Activated T-cell treated with anti-CD3 and anti-CD28 coated beads for 24 hours (primary cell): ENCODE results near the gene FNBP1.

ENCODE experiments used
- DNase-seq: peaks from one replicate; pipeline ENCODE4 v3.0.0-alpha.2; 2020; ENCODE audit warnings: low read depth

FNBP1 gene

DNA sequence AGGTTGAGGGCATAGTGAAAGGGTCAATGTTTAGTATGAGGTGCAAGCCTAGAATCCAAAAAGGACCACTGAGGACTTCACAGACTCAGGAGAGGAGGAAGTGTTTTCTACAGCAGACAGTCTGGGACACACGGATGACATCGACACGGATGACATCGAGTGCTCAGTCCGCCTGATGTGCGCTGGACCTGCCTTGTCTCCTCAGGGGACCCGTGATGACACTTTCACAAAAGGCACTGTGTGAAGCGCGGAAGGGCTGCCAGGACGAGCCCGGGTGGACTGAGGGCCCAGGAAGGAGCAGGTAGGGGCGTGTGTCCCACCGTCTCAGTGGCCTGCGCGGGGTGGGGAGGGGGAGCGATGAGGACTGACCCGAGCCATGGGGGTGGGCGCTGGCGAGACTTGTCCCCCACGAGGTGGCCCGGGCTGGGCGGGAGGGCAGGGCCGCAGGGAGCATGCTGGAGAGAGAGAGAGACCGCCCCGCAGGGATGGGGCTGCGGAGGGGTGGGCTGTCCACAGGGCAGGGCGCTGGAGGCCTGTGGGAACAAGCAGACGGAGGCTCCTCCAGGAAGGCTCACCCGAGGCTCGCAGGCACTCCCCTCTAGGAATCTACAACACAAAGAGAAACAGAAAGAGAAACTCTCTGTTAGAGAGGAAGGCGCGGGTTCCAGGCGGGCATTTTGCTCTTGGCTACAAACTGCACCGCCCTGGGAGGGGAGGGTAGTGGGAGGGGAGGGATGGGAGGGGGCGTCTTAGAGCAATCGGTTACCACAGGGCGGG is 152.9 kb downstream of the FNBP1 start:
- peak; percentile 71 for DNase-seq

DNA sequence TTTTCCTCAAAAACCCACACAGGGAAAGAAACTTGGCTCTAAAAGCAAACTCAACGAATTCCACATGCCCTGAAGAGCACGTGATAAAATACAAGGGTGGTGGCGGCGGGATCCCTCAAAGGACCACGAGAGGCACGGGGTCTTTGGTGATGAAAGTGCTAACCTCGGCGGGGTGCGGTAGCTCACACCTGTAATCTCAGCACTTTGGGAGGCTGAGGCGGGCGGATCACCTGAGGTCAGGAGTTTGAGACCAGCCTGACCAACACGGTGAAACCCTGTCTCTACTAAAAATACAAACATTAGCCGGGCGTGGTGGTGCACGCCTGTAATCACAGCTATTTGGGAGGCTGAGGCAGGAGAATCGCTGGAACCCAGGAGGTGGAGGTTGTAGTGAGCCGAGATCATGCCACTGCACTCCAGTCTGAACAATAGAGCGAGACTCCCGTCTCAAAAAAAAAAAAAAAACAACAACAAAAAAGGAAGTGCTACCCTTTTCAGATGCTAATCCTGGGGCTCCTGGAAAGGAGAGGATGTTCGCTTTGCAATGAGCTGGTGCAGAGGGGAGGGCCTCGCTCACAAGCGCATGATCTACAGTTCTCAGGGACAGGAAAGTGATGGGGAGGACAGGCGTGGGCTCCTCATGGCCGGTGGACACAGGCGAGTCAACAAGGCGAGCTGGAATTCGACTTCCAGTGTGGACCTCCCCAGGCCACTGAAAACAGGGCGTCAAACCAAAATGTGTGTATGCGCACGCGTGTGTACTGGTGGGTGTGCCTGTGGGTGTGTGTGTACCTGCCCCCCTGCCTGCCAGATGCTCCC is 153.7 kb downstream of the FNBP1 start:
- DNase-seq = no peak

GRCh38 chr9:129888293-129889121 is 154.5 kb downstream of the FNBP1 start:
- DNase-seq = peak; percentile 85

DNA sequence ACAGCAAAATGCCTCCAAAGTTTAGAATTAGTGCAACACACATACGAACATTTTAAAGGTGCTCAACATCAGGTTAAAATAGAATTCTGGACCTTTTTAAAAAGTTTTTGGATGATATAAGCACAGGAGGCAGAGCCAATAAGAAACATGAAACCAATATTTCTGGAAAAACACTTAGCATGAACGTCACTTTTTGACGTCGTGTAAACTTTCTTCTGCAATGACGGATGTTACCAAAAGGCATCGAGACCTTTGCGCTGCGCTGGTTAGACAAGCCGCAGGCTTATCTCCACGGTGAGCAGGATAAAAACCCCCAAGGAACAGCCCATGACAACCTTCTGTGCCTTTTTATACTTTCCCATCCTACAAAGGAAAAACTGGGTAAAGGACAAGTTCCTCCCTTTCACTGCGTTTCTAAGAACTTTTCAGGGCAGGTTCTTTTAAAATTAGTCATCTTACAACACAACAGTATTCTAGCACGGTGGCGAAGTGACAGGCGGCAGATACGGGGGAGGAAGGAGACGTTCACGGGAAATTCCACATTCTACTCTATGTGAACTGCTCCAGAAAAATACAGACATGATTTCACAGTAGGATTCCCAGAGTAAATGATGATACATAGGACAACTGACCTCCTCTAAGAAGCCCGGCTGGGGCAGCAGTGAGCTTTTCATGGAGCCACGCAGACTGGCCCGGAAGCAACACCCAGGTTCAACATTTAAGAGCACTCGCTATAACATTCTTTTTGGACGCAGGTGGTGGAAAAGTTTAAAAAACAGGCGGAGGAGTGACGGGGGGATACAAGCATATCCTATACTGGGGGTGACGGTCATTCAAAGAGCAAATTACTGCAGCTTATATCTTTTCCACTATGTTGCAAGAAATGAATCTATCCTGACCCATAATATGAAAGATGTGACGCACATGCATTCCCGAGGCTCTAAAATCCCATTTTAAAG is 155.4 kb downstream of the FNBP1 start:
- DNase-seq = peak; percentile 62

- DNase-seq = no peak
Observed at GRCh38 chr9:129886226-129887174, 156.5 kb downstream of the FNBP1 start.

GRCh38 chr9:129885670-129886106 is 157.3 kb downstream of the FNBP1 start:
- peak; percentile 91 for DNase-seq

GRCh38 chr9:129885018-129885669 is 157.8 kb downstream of the FNBP1 start:
- DNase-seq = no peak

GRCh38 chr9:129884220-129885017 is 158.6 kb downstream of the FNBP1 start:
- DNase-seq = peak; percentile 92

DNA sequence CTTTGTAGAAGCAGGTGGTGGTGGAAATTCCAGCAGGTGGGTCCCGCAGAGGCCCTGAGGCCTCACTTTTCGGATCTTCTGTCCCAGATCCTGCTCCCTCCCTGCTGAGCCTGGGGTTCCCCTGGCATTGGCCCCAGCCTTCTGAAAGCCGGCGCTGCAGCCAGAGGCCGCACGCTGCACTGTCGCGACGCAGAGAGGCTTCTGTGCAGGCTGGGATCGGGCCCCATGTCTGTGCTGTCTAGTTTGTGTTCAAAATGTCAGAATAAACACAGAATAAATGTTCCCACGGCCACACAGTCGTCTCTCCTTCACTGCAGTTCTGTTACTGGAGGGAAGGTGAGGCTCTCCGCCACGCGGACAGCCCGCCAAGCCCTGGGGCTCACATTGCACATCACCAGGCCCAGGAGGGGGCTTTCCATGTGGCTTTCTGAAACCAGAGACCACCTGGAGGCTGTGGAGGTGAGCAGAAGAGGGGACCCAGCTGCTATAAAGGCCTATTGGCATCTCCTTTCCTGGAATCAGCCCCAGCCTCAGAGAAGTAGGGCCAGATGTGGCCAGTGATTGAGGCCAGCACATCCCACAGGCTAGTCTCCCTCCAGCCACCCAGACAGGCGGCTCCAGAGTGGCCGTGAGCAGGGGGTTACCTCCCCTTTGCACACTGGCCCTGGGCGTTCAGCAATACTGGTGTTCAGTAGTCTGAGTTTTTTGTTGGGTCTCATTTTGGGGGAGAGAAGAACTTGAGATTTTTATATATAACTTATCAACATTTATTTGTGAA is 161.3 kb downstream of the FNBP1 start:
- no peak for DNase-seq

DNA sequence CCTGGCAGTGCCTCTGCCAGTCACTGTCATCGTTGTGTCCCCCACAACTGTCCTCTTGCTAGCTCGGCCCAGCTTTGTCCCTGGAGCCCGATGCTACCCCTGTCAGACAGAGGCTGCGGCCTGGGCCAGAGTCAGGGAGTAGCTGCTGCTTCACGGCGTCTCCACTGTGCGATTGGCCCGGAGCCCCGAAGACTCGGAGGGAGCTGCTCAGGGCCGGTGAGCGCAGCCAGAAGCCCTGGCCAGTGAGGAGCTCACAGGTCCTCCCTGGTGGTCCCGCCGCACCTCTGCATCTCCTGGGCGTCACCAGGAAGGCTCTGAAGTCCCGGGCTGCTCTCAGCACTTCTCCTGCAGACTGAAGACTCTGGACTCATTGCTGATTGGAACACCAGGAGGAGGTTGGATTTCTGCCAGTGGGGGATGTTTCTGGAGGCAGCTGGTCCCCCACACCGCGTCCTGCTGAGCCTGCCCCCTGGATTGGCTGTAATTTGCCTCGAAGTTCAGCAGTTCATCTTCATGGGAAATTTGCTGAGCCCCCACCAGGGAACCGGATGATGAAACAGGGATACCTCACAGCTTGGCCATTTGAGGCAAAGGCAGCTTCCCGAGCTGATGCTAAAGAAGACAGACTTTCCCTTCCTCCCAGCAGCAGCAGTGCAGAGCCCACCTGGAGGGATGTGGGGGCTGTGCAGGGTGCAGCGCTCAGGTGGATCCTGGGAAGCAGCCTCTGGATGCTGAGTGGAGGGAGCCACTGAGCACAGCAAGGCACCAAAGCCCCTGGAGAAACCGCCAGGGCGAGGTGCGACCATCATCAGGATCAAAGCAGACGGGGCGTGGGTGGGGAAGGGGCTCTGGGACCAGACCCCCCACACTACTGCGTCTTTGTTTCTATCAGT is 162.1 kb downstream of the FNBP1 start:
- no peak for DNase-seq

GRCh38 chr9:129879991-129880653 is 162.9 kb downstream of the FNBP1 start:
- DNase-seq = no peak

GRCh38 chr9:129879103-129879699 is 163.8 kb downstream of the FNBP1 start:
- no peak for DNase-seq

DNA sequence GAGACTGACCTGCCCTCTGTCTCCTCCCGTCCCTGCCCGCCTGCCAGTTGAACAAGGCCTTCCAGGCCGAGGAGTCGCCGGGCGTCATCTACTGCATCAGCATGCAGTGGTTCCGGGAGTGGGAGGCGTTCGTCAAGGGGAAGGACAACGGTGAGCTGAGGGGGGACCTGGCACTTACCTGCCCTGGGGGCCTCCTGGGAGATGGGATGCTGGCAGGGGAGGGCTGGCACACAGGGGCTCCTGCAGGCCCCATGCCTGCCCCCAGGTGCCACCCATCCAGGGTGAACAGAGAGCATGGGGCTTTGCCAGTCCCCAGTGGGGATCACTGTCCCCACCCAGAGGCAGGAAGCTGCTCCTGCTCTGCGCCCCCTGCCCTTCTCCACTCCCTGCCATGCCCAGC is 164.7 kb downstream of the FNBP1 start:
- DNase-seq = no peak

- no peak for DNase-seq
Observed at GRCh38 chr9:129876815-129877214, 166.2 kb downstream of the FNBP1 start.

DNA sequence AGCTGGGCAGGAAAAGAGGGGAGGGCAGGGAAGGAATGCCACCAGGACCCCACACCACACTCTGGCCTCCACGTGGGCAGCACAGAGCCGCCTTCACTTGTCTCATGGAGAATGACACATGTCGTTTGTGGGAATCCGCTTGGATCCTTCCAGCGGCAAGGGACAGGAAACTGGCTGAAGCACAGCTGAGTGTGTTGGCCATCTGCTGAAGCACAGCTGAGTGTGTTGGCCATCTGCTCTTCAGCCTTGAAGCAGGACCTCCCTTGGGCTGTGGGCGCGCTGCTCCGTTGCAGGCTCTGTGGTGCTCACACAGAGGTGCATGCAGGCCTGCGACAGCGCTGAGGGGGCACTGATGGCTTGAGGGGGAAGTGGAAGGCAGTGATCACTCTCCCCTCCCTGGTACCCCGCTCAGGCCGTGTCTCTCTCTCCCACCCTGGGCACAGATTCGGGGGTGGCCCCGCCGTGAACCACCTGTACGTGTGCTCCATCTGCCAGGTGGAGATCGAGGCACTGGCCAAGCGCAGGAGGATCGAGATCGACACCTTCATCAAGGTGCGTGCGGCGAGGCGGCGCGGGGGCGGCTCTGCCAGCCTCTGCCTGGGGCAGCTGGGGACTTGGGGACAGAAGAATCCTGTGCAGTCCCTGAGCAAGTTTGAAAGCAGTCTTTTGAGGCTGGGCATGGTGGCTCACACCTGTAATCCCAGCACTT is 167.1 kb downstream of the FNBP1 start:
- no peak for DNase-seq
